ENCODE measurements around the gene PPP3CA. TPM values are rescaled to one million over a fixed set of nuclear protein-coding genes. Genes with fewer than 3 reads are reported as not detected.

The PPP3CA gene
- total and polyA plus RNA-seq, 3 experiments from 2014 or later: 6.9 to 30.7 (median 30.0) TPM

DNA sequence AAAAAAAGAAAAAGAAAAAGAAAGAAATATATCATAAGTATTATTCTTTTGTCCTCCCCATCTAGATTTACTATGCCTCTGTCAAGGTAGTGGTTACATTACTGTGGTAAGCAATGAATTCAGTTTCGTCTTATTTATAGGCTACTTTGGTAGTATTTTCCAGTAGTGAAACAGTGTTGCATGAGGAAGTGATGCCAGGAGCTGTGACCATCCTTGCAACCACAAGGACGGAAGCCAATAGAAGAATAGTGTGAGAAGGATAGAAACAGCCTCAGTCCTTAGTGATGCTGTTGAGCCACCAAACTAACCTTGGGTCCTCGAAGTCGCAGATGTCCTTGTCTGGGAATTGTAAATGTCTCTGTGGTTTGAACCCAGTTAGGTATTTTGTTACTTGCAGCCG is 328.5 kb downstream of the PPP3CA start:
- DNase-seq: peak in 1 of 5 donors; percentile 20
- Mint-ChIP-seq H3K27me3 (no peaks in the 10 kb centered on the region), H3K27ac (peak overlapping the region; percentile 64 to 95 (median 82)), H3K4me3 (peak overlapping the region in 6 of 7 donors; percentile 1 to 78 (median 65)), H3K36me3 (peaks cover 3 to 8% (median 7%) of the 10 kb centered on the region in 3 donors), H3K4me1 (peaks cover 70 to 89% (median 82%) of the 10 kb centered on the region in 3 donors), H3K9me3 (no peaks in the 10 kb centered on the region)
- H3K4me1 ChIP-seq (ENCODE audit: insufficient read depth, low read length): peaks cover 42% of the 10 kb centered on the region
- no peak overlapping the region for H3K4me3 ChIP-seq (ENCODE audit: low read length)
- H3K36me3 ChIP-seq (ENCODE audit: insufficient read depth, low read length): no peaks in the 10 kb centered on the region
- ChIA-PET CTCF (interaction anchor here (1.4 to 2.3 kb wide), 2 partner anchors 15 to 19 kb away, joined by 3 to 8 read pairs; no protein-coding TSS in a partner anchor), POLR2A (interaction anchor here (2.3 kb wide), 1 partner anchor 328 kb away, joined by 18 read pairs; the partner anchor contains the start of gene PPP3CA)
- no peak overlapping the region for H3K27ac ChIP-seq (ENCODE audit: low read depth, low read length)
- no peaks in the 10 kb centered on the region for H3K27me3 ChIP-seq (ENCODE audit: insufficient read depth, low read length, poor library complexity, severe bottlenecking)
- H3K9me3 ChIP-seq (ENCODE audit: low read length): no peaks in the 10 kb centered on the region

- Mint-ChIP-seq H3K27me3 (no peaks in the 10 kb centered on the region), H3K9me3 (no peaks in the 10 kb centered on the region), H3K4me3 (peak overlapping the region in 1 of 7 donors; percentile 68), H3K27ac (peak overlapping the region in 1 of 8 donors; percentile 59), H3K4me1 (peaks cover 63 to 82% (median 77%) of the 10 kb centered on the region in 3 donors), H3K36me3 (peaks cover 0 to 3% (median 2%) of the 10 kb centered on the region in 3 donors)
- ChIA-PET POLR2A (no interaction called here), CTCF (interaction anchor here (1.0 to 1.1 kb wide), 2 partner anchors 11 to 28 kb away, joined by 3 read pairs; no protein-coding TSS in a partner anchor)
- no peaks in the 10 kb centered on the region for H3K9me3 ChIP-seq (ENCODE audit: low read length)
- no peak for DNase-seq
- peaks cover 17% of the 10 kb centered on the region for H3K4me1 ChIP-seq (ENCODE audit: insufficient read depth, low read length)
- no peaks in the 10 kb centered on the region for H3K27me3 ChIP-seq (ENCODE audit: insufficient read depth, low read length, poor library complexity, severe bottlenecking)
- no peaks in the 10 kb centered on the region for H3K36me3 ChIP-seq (ENCODE audit: insufficient read depth, low read length)
- H3K27ac ChIP-seq (ENCODE audit: low read depth, low read length): no peak overlapping the region
- H3K4me3 ChIP-seq (ENCODE audit: low read length): no peak overlapping the region
Measured at GRCh38 chr4:101014417-101014816, 332.9 kb downstream of the PPP3CA start.

GRCh38 chr4:101010987-101011386 is 336.3 kb downstream of the PPP3CA start:
- Mint-ChIP-seq H3K27ac (peak overlapping the region in 1 of 8 donors; percentile 58), H3K4me3 (no peak overlapping the region), H3K36me3 (peaks cover 0 to 3% (median 0%) of the 10 kb centered on the region in 3 donors), H3K27me3 (no peaks in the 10 kb centered on the region), H3K4me1 (peaks cover 40 to 57% (median 47%) of the 10 kb centered on the region in 3 donors), H3K9me3 (no peaks in the 10 kb centered on the region)
- Histone ChIP-seq H3K36me3 (ENCODE audit: insufficient read depth, low read length) (no peaks in the 10 kb centered on the region), H3K27me3 (ENCODE audit: insufficient read depth, low read length, poor library complexity, severe bottlenecking) (no peaks in the 10 kb centered on the region), H3K4me3 (ENCODE audit: low read length) (no peak overlapping the region), H3K9me3 (ENCODE audit: low read length) (no peaks in the 10 kb centered on the region), H3K4me1 (ENCODE audit: insufficient read depth, low read length) (peaks cover 3% of the 10 kb centered on the region), H3K27ac (ENCODE audit: low read depth, low read length) (no peak overlapping the region)
- ChIA-PET CTCF (interaction anchor here (0.9 to 1.1 kb wide), 2 partner anchors 9 to 337 kb away, joined by 3 to 6 read pairs; partner anchors contain the start of gene PPP3CA), POLR2A (interaction anchor here (0.8 kb wide), 1 partner anchor 10 kb away, joined by 3 read pairs; no protein-coding TSS in a partner anchor)
- DNase-seq: no peak

DNA sequence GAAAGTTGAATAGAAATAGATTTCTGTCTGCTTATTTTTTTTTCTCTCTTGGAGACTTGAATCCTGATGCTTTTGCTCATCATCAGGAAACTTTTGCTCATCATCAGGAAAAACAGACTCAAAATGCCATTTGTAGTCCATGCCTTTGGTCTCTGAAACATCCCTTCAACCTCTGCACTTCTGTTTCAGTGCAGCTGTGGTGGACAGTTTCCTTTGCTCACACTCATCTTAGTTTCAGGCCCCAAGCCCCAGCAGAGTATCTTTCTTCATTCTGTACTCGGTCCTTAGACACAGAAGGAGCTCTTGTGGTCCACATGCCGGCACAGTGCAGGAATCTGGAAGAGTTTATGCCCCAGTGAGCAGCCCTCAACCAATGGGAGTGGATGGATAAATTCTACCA is 337.9 kb downstream of the PPP3CA start:
- no peak overlapping the region for H3K27ac ChIP-seq (ENCODE audit: low read depth, low read length)
- H3K9me3 Mint-ChIP-seq: peaks cover 0 to 5% (median 1%) of the 10 kb centered on the region in 5 donors
- ChIA-PET POLR2A (interaction anchor here (1.0 kb wide), 1 partner anchor 12 kb away, joined by 3 read pairs; no protein-coding TSS in a partner anchor), CTCF (interaction anchor here (0.6 kb wide), 1 partner anchor 1564 kb away, joined by 3 read pairs; no protein-coding TSS in a partner anchor)
- H3K4me1 Mint-ChIP-seq: peaks cover 32 to 46% (median 36%) of the 10 kb centered on the region in 3 donors
- H3K4me1 ChIP-seq (ENCODE audit: insufficient read depth, low read length): no peaks in the 10 kb centered on the region
- peaks cover 0 to 12% (median 0%) of the 10 kb centered on the region in 3 donors for H3K36me3 Mint-ChIP-seq
- H3K27ac Mint-ChIP-seq: peak overlapping the region in 4 of 8 donors; percentile 49 to 78 (median 65)
- no peaks in the 10 kb centered on the region for H3K9me3 ChIP-seq (ENCODE audit: low read length)
- DNase-seq: no peak
- H3K4me3 Mint-ChIP-seq: peak overlapping the region in 5 of 7 donors; percentile 22 to 78 (median 49)
- no peaks in the 10 kb centered on the region for H3K36me3 ChIP-seq (ENCODE audit: insufficient read depth, low read length)
- no peaks in the 10 kb centered on the region for H3K27me3 Mint-ChIP-seq
- H3K4me3 ChIP-seq (ENCODE audit: low read length): no peak overlapping the region
- no peaks in the 10 kb centered on the region for H3K27me3 ChIP-seq (ENCODE audit: insufficient read depth, low read length, poor library complexity, severe bottlenecking)

GRCh38 chr4:101008503-101008902 is 338.8 kb downstream of the PPP3CA start:
- Histone ChIP-seq H3K4me1 (ENCODE audit: insufficient read depth, low read length) (no peaks in the 10 kb centered on the region), H3K27ac (ENCODE audit: low read depth, low read length) (no peak overlapping the region), H3K9me3 (ENCODE audit: low read length) (no peaks in the 10 kb centered on the region), H3K4me3 (ENCODE audit: low read length) (no peak overlapping the region), H3K36me3 (ENCODE audit: insufficient read depth, low read length) (no peaks in the 10 kb centered on the region), H3K27me3 (ENCODE audit: insufficient read depth, low read length, poor library complexity, severe bottlenecking) (no peaks in the 10 kb centered on the region)
- ChIA-PET POLR2A (interaction anchor here (1.0 kb wide), 1 partner anchor 13 kb away, joined by 3 read pairs; no protein-coding TSS in a partner anchor), CTCF (no interaction called here)
- Mint-ChIP-seq H3K27ac (no peak overlapping the region), H3K27me3 (no peaks in the 10 kb centered on the region), H3K9me3 (peaks cover 2 to 9% (median 6%) of the 10 kb centered on the region in 5 donors), H3K36me3 (peaks cover under 1 to 19% (median 2%) of the 10 kb centered on the region in 3 donors), H3K4me1 (peaks cover 24 to 37% (median 26%) of the 10 kb centered on the region in 3 donors), H3K4me3 (no peak overlapping the region)
- no peak for DNase-seq

GRCh38 chr4:101005659-101006058 is 341.7 kb downstream of the PPP3CA start:
- Mint-ChIP-seq H3K4me1 (peaks cover 15 to 19% (median 18%) of the 10 kb centered on the region in 3 donors), H3K27ac (peak overlapping the region in 1 of 8 donors; percentile 21), H3K36me3 (peaks cover 2 to 24% (median 3%) of the 10 kb centered on the region in 3 donors), H3K4me3 (no peak overlapping the region), H3K27me3 (no peaks in the 10 kb centered on the region), H3K9me3 (peaks cover 6 to 21% (median 9%) of the 10 kb centered on the region in 5 donors)
- H3K27ac ChIP-seq (ENCODE audit: low read depth, low read length): no peak overlapping the region
- no peaks in the 10 kb centered on the region for H3K4me1 ChIP-seq (ENCODE audit: insufficient read depth, low read length)
- no peak overlapping the region for H3K4me3 ChIP-seq (ENCODE audit: low read length)
- H3K9me3 ChIP-seq (ENCODE audit: low read length): no peaks in the 10 kb centered on the region
- CTCF ChIA-PET: interaction anchor here (1.1 to 1.4 kb wide), 2 partner anchors 14 to 912 kb away, joined by 3 read pairs; no protein-coding TSS in a partner anchor
- POLR2A ChIA-PET: no interaction called here
- no peaks in the 10 kb centered on the region for H3K27me3 ChIP-seq (ENCODE audit: insufficient read depth, low read length, poor library complexity, severe bottlenecking)
- DNase-seq: no peak
- no peaks in the 10 kb centered on the region for H3K36me3 ChIP-seq (ENCODE audit: insufficient read depth, low read length)

DNA sequence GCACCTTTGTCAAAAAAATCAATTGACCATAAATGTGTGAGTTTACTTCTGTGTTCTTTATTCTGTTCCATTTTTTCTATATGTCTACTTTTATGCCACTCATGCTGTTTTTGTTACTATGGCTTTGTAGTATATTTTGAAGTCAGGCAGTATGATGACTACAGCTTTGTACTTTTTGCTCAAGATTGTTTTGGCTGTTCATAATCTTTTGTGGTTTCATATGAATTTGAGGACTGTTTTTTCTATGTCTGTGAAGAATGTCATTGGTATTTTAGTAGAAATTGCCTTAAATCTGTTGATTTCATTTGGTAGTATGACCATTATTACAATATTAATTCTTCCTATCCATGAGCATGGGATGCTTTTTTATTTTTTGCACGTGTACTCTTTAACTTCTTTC is 346.8 kb downstream of the PPP3CA start:
- H3K4me1 ChIP-seq (ENCODE audit: insufficient read depth, low read length): no peaks in the 10 kb centered on the region
- Mint-ChIP-seq H3K27me3 (no peaks in the 10 kb centered on the region), H3K4me3 (no peak overlapping the region), H3K36me3 (peaks cover 2 to 24% (median 3%) of the 10 kb centered on the region in 3 donors), H3K27ac (no peak overlapping the region), H3K4me1 (peaks cover 2 to 11% (median 9%) of the 10 kb centered on the region in 3 donors), H3K9me3 (peaks cover 6 to 25% (median 13%) of the 10 kb centered on the region in 5 donors)
- no peaks in the 10 kb centered on the region for H3K36me3 ChIP-seq (ENCODE audit: insufficient read depth, low read length)
- H3K27ac ChIP-seq (ENCODE audit: low read depth, low read length): no peak overlapping the region
- ChIA-PET POLR2A (no interaction called here), CTCF (no interaction called here)
- no peaks in the 10 kb centered on the region for H3K9me3 ChIP-seq (ENCODE audit: low read length)
- no peaks in the 10 kb centered on the region for H3K27me3 ChIP-seq (ENCODE audit: insufficient read depth, low read length, poor library complexity, severe bottlenecking)
- no peak overlapping the region for H3K4me3 ChIP-seq (ENCODE audit: low read length)
- no peak for DNase-seq

DNA sequence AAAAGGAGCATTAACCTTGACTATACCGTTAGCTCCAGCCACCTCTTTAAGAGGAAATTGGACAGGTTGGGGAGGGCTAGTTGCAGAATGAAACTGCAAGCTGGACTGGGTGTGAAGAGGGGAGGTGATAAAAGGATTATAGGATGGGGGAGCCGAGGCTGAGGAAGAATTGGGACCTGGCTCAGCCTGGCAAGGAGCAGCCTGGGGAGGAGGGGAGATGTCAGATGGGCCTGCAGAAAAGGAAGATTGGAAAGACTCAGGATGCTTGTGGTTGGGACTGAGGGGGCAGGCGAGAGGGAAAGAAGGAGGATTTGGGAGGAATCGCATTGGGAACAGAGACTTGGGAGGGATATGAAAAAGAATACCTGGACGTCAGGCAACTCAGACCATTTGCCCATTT is 351.7 kb downstream of the PPP3CA start:
- peaks cover 0 to 2% of the 10 kb centered on the region in 2 donors for H3K27me3 Mint-ChIP-seq
- no peaks in the 10 kb centered on the region for H3K36me3 ChIP-seq (ENCODE audit: insufficient read depth, low read length)
- H3K4me1 ChIP-seq (ENCODE audit: insufficient read depth, low read length): no peaks in the 10 kb centered on the region
- no peaks in the 10 kb centered on the region for H3K9me3 ChIP-seq (ENCODE audit: low read length)
- peaks cover 2 to 13% (median 8%) of the 10 kb centered on the region in 3 donors for H3K4me1 Mint-ChIP-seq
- no peak overlapping the region for H3K27ac Mint-ChIP-seq
- CTCF ChIA-PET: no interaction called here
- H3K36me3 Mint-ChIP-seq: no peaks in the 10 kb centered on the region
- H3K9me3 Mint-ChIP-seq: peaks cover 0 to 4% (median 0%) of the 10 kb centered on the region in 5 donors
- no peak overlapping the region for H3K4me3 Mint-ChIP-seq
- DNase-seq: no peak
- POLR2A ChIA-PET: no interaction called here
- no peaks in the 10 kb centered on the region for H3K27me3 ChIP-seq (ENCODE audit: insufficient read depth, low read length, poor library complexity, severe bottlenecking)
- H3K4me3 ChIP-seq (ENCODE audit: low read length): no peak overlapping the region
- no peak overlapping the region for H3K27ac ChIP-seq (ENCODE audit: low read depth, low read length)
